Fibroblast of lung (primary cell): ENCODE data around the gene UBA7.

Source experiments
- EZH2 ChIP-seq: IDR thresholded peaks from 2 replicates; pipeline ENCODE4 v1.5.1; 2012; ENCODE audit warnings: low read length, control low read depth, mild to moderate bottlenecking; ENCODE audit errors: missing control alignments
- TF ChIP-seq, protein P1 (sequence below), 2 donors: IDR thresholded peaks in 1 of 2; conservative IDR thresholded peaks in 1 of 2; 1 replicate in 1 of 2; 2 replicates in 1 of 2; pipeline ENCODE4 v1.5.1; 2011 to 2012; ENCODE audit warnings: low read length in 2 of 2, control low read depth in 1 of 2, inconsistent platforms in 1 of 2, low read depth in 1 of 2, mild to moderate bottlenecking in 1 of 2

DNA sequence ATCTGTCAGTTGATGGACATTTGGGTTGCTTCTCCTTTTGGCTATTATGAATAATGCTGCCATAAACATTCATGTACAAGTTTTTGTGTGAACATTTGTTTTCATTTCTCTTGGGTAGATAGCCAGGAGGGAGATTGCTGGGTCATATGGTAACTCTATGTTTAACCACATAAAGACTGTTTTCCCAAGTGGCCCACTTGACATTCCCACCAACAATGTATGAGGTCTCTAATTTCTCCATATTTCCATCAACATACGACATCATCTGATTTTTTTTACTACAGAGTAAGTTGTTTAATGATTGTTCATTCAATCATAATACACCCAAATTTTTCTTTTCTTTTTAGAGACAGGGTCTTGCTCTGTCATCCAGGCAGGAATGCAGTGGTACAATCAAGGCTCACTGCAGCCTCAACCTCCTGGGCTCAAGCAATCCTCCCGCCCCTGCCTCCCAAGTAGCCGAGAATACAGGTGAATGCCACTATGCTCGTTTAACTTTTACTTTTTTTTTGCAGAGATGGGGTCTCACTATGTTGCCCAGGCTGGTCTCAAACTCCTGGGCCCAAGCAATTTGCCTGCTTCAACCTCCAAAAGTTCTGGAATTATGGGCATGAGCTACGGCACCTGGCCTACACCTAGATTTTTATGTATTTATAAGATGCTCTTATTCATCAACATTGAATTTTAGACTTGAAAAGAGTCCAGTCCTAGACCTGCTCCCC is 34.2 kb downstream of the UBA7 start:
- TF ChIP-seq, protein P1, sequence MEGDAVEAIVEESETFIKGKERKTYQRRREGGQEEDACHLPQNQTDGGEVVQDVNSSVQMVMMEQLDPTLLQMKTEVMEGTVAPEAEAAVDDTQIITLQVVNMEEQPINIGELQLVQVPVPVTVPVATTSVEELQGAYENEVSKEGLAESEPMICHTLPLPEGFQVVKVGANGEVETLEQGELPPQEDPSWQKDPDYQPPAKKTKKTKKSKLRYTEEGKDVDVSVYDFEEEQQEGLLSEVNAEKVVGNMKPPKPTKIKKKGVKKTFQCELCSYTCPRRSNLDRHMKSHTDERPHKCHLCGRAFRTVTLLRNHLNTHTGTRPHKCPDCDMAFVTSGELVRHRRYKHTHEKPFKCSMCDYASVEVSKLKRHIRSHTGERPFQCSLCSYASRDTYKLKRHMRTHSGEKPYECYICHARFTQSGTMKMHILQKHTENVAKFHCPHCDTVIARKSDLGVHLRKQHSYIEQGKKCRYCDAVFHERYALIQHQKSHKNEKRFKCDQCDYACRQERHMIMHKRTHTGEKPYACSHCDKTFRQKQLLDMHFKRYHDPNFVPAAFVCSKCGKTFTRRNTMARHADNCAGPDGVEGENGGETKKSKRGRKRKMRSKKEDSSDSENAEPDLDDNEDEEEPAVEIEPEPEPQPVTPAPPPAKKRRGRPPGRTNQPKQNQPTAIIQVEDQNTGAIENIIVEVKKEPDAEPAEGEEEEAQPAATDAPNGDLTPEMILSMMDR (conservative IDR thresholded peaks at IDR 0.05 in 1 of 2, IDR thresholded peaks at IDR 0.05 in 1 of 2; ENCODE audit: low read depth in 1 of 2, low read length in 2 of 2), result no peak
- no peak for TF ChIP-seq EZH2
